OCI-LY3 (cell line): ENCODE measurements around the gene TNK1.

ENCODE experiments used
- CTCF ChIP-seq: fragments of 200-600, 300-600 bp; sonication (generic); IDR thresholded peaks from 2 replicates; pipeline ENCODE4 v1.5.1; 2014; ENCODE audit warnings: antibody characterized with exemption, low read length, low read depth
- EZH2phosphoT487 ChIP-seq: fragments of 200-600 bp; shearing (Covaris generic); IDR thresholded peaks from 2 replicates; pipeline ENCODE4 v1.6.1; 2018; ENCODE audit warnings: antibody characterized with exemption, mixed run types, low read depth

GRCh38 chr17:7383742-7384488 is 3.0 kb downstream of the TNK1 start:
- TF ChIP-seq CTCF = no peak
- no peak for TF ChIP-seq EZH2phosphoT487
